BJ (cell line): ENCODE measurements around the gene CAMSAP1. TPM values are rescaled to one million over a fixed set of nuclear protein-coding genes. Genes with fewer than 3 reads are reported as not detected.

ENCODE experiments used
- CTCF ChIA-PET: fragments of 350-600 bp; formaldehyde crosslinking; extraction: SDS; loops from one replicate; lab custom pipeline; 2021; ENCODE audit warnings: antibody characterized with exemption, inconsistent platforms; lab: Yijun Ruan, JAX
- POLR2A ChIA-PET: fragments of 300-600 bp; sonication (Branson Sonifier 250); formaldehyde crosslinking; extraction: SDS; loops from one replicate; lab custom pipeline; 2021; ENCODE audit warnings: antibody characterized with exemption; lab: Charles Lee
- DNase-seq: peaks from one replicate; pipeline ENCODE4 v3.0.0-alpha.2; 2011; ENCODE audit warnings: low read depth
- H3K27me3 ChIP-seq: 2 replicates; pipeline ENCODE4 v1.6.0; 2011; ENCODE audit warnings: low read length; ENCODE audit not compliant: control insufficient read depth, insufficient read depth
- H3K36me3 ChIP-seq: 2 replicates; pipeline ENCODE4 v1.5.1; 2011; ENCODE audit warnings: low read length; ENCODE audit not compliant: control insufficient read depth, insufficient read depth
- H3K4me3 ChIP-seq: 2 replicates; pipeline ENCODE4 v1.5.1; 2011; ENCODE audit warnings: low read depth, mild to moderate bottlenecking, control low read depth, low read length
- CTCF ChIP-seq: IDR thresholded peaks from 2 replicates; pipeline ENCODE4 v1.5.1; 2011; ENCODE audit warnings: low read depth, mild to moderate bottlenecking, control low read depth, inconsistent platforms, low read length, moderate library complexity; ENCODE audit not compliant: insufficient read depth
- polyA plus RNA-seq: library from polyadenylated mRNA; depleted of rRNA; stranded (reverse); fragments of >200 nt; gene quantifications from 2 replicates; pipeline ENCODE4 v1.2.3, GENCODE V29; 2011

The CAMSAP1 gene
- polyA plus RNA-seq, 1 experiment, result 4.1 TPM

DNA sequence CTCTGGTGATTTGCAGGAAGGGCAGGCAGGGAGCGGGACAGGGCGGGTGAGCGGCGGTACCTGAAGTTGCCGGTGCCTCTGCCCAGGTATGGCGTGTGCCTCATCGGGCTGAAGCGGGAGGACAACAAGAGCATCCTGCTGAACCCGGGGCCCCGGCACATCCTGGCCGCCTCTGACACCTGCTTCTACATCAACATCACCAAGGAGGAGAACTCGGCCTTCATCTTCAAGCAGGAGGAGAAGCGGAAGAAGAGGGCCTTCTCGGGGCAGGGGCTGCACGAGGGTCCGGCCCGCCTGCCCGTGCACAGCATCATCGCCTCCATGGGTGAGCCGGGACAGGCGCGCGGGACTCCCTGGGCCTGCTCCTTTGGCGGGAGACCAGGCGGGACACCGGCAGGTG is 136.6 kb downstream of the CAMSAP1 start:
- POLR2A ChIA-PET, result no interaction called here

DNA sequence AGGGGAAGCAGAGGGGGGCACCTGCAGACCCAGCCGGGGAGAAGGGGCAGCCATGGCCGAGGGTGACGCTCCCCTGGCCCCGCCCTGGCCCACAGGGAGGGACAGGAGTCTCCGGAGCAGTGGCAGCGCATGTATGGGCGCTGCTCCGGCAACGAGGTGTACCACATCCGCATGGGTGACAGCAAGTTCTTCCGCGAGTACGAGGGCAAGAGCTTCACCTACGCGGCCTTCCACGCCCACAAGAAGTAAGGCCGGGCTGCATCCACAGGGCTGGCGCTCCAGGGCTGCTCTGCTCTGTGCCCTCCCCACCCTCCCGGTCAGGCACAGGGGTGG is 137.2 kb downstream of the CAMSAP1 start:
- H3K36me3 ChIP-seq, result no peaks in the 10 kb centered on the region
- no peaks in the 10 kb centered on the region; the same call in 1 of the 2 replicates for H3K27me3 ChIP-seq
- TF ChIP-seq CTCF, result no peak
- no peak overlapping the region for H3K4me3 ChIP-seq
- no peak for DNase-seq
- ChIA-PET POLR2A (no interaction called here), CTCF (no interaction called here)

More for the DNA sequence above, 136.6 kb downstream of the CAMSAP1 start:
- Histone ChIP-seq H3K4me3 (no peak overlapping the region), H3K36me3 (no peaks in the 10 kb centered on the region), H3K27me3 (no peaks in the 10 kb centered on the region; the same call in 1 of the 2 replicates)
- CTCF ChIA-PET, result no interaction called here
- DNase-seq, result no peak
- TF ChIP-seq CTCF, result no peak

DNA sequence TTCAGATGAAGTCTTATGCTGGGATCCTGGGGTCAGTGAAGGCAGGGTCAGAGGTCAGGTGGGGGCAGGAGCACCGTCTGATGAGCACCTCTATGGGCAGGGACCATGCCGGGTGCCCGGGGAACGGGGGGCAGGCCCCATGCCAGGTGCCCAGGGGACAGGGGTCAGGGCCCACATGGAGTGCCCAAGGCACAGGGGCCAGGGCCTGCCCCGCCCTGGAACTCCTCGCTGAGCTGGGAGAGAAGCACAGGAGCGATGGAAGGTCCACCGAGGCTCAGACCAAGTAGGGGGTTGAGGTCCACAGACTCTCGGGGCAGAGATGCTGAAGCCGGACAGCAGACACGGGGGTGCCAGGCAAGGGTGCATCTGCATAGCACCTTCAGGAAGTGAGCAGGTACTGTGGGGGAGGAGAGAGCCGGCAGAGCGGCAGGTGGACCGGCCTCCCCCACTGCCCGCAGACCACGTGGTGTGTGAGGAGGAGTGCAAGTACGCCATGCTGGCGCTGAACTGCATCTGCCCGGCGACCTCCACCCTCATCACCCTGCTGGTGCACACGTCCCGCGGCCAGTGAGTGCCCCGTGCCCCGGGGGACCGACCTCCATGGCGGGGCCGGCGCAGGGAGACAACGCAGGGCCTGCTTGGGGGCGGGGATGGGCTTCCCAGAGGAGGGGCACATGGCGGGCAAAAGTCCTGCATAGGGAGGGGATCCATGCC is 137.7 kb downstream of the CAMSAP1 start:
- no peak for TF ChIP-seq CTCF
- POLR2A ChIA-PET, result no interaction called here
- no peaks in the 10 kb centered on the region; the same call in 1 of the 2 replicates for H3K27me3 ChIP-seq
- H3K4me3 ChIP-seq, result no peak overlapping the region
- CTCF ChIA-PET, result no interaction called here
- DNase-seq, result no peak
- H3K36me3 ChIP-seq, result no peaks in the 10 kb centered on the region

- H3K4me3 ChIP-seq, result no peak overlapping the region
- TF ChIP-seq CTCF, result no peak
- H3K27me3 ChIP-seq, result no peaks in the 10 kb centered on the region
- no peak for DNase-seq
- H3K36me3 ChIP-seq, result no peaks in the 10 kb centered on the region
- POLR2A ChIA-PET, result no interaction called here
- CTCF ChIA-PET, result no interaction called here
Measured at GRCh38 chr9:135768516-135769218, 138.7 kb downstream of the CAMSAP1 start.

GRCh38 chr9:135766707-135767106 is 140.6 kb downstream of the CAMSAP1 start:
- DNase-seq, result no peak
- Histone ChIP-seq H3K27me3 (no peaks in the 10 kb centered on the region), H3K4me3 (no peak overlapping the region), H3K36me3 (no peaks in the 10 kb centered on the region)
- ChIA-PET CTCF (no interaction called here), POLR2A (no interaction called here)
- no peak for TF ChIP-seq CTCF
